Activated T-helper 2 cell treated with anti-CD3 and anti-CD28 coated beads, Interferon-gamma antibody, Interleukin-2, Interleukin-4, amounts not matched to agents 10 μg/mL and 5 μg/mL and 100 μg/mL, durations not matched to agents 14 hours and 24 hours and 36 hours (primary cell): ENCODE results near the gene HLF. TPM values are rescaled to one million over a fixed set of nuclear protein-coding genes. Genes with fewer than 3 reads are reported as not detected.
A peak's percentile ranks its signal among the peaks of the same experiment; 100 is the strongest.

Source experiments
- DNase-seq: peaks from one replicate; pipeline ENCODE4 v3.0.0; 2021; ENCODE audit warnings: low spot score
- H3K27ac Mint-ChIP-seq: one replicate; pipeline ENCODE4 v1.8.0; 2021; ENCODE audit warnings: mixed read lengths
- H3K27me3 Mint-ChIP-seq: one replicate; pipeline ENCODE4 v1.8.0; 2021; ENCODE audit warnings: low read depth, mixed read lengths
- H3K36me3 Mint-ChIP-seq: one replicate; pipeline ENCODE4 v1.8.0; 2021; ENCODE audit warnings: low read depth, mixed read lengths
- H3K4me1 Mint-ChIP-seq: one replicate; pipeline ENCODE4 v1.8.0; 2021; ENCODE audit warnings: low read depth, mixed read lengths
- H3K4me3 Mint-ChIP-seq: one replicate; pipeline ENCODE4 v1.8.0; 2021; ENCODE audit warnings: low read depth, mild to moderate bottlenecking, moderate library complexity, mixed read lengths
- H3K9me3 Mint-ChIP-seq: one replicate; pipeline ENCODE4 v1.8.0; 2021; ENCODE audit warnings: mixed read lengths
- intact Hi-C: fragments of 100-400 bp; cut with micrococcal nuclease; formaldehyde crosslinking; loops from one replicate; pipeline ENCODE4 v1.15.1; 2023
- total RNA-seq: library from RNA; stranded (reverse); gene quantifications from 2 replicates; pipeline ENCODE4 v1.2.3, GENCODE V29; 2022

The HLF gene
- total RNA-seq, 1 donor from 2014 or later = 4.5 TPM

GRCh38 chr17:55342800-55343585, 78.2 kb downstream of the HLF start:
- intact Hi-C loops = no loop called here
- peak overlapping the region; percentile 72 for H3K27ac Mint-ChIP-seq
- H3K4me3 Mint-ChIP-seq = no peak overlapping the region
- H3K4me1 Mint-ChIP-seq = peaks cover 70% of the 10 kb centered on the region
- peaks cover 25% of the 10 kb centered on the region for H3K9me3 Mint-ChIP-seq
- peaks cover 20% of the 10 kb centered on the region for H3K36me3 Mint-ChIP-seq
- H3K27me3 Mint-ChIP-seq = peaks cover 11% of the 10 kb centered on the region
- no peak for DNase-seq

GRCh38 chr17:55343900-55344513, 79.2 kb downstream of the HLF start:
- Mint-ChIP-seq H3K4me1 (peaks cover 78% of the 10 kb centered on the region), H3K36me3 (peaks cover 20% of the 10 kb centered on the region), H3K27me3 (peaks cover 9% of the 10 kb centered on the region), H3K27ac (peak overlapping the region; percentile 74), H3K9me3 (peaks cover 15% of the 10 kb centered on the region), H3K4me3 (no peak overlapping the region)
- intact Hi-C loops = loop anchor here (1.0 to 2.0 kb wide), 2 partner anchors 30 to 79 kb away; partner anchors contain the start of gene HLF
- no peak for DNase-seq

- H3K27ac Mint-ChIP-seq = peak overlapping the region; percentile 71
- intact Hi-C loops = loop anchor here (1.0 to 2.0 kb wide), 2 partner anchors 30 to 80 kb away; partner anchors contain the start of gene HLF
Observed at GRCh38 chr17:55344514-55344997, 79.8 kb downstream of the HLF start.

GRCh38 chr17:55345132-55345531, 80.4 kb downstream of the HLF start:
- peaks cover 14% of the 10 kb centered on the region for H3K9me3 Mint-ChIP-seq

More at GRCh38 chr17:55344514-55344997, 79.8 kb downstream of the HLF start:
- peaks cover 18% of the 10 kb centered on the region for H3K36me3 Mint-ChIP-seq
- H3K4me3 Mint-ChIP-seq = no peak overlapping the region
- H3K4me1 Mint-ChIP-seq = peaks cover 79% of the 10 kb centered on the region
- peaks cover 14% of the 10 kb centered on the region for H3K9me3 Mint-ChIP-seq
- peaks cover 5% of the 10 kb centered on the region for H3K27me3 Mint-ChIP-seq
- DNase-seq = peak; percentile 64

GRCh38 chr17:55346658-55347057, 81.9 kb downstream of the HLF start:
- Mint-ChIP-seq H3K9me3 (peaks cover 14% of the 10 kb centered on the region), H3K36me3 (peaks cover 16% of the 10 kb centered on the region), H3K27me3 (no peaks in the 10 kb centered on the region), H3K4me1 (peaks cover 74% of the 10 kb centered on the region), H3K27ac (peak overlapping the region; percentile 36), H3K4me3 (no peak overlapping the region)
- DNase-seq = no peak
- intact Hi-C loops = loop anchor here (5.0 kb wide), 1 partner anchor 379 kb away; the partner anchor contains the start of genes COX11 and STXBP4

More at GRCh38 chr17:55345132-55345531, 80.4 kb downstream of the HLF start:
- intact Hi-C loops = loop anchor here (2.0 to 5.0 kb wide), 2 partner anchors 80 to 378 kb away; partner anchors contain the start of genes COX11, HLF and STXBP4
- H3K4me3 Mint-ChIP-seq = no peak overlapping the region
- H3K36me3 Mint-ChIP-seq = peaks cover 16% of the 10 kb centered on the region
- H3K27me3 Mint-ChIP-seq = peaks cover under 1% of the 10 kb centered on the region
- DNase-seq = no peak
- peaks cover 78% of the 10 kb centered on the region for H3K4me1 Mint-ChIP-seq
- H3K27ac Mint-ChIP-seq = peak overlapping the region; percentile 71

GRCh38 chr17:55347341-55347740, 82.6 kb downstream of the HLF start:
- Mint-ChIP-seq H3K9me3 (peaks cover 14% of the 10 kb centered on the region), H3K27ac (no peak overlapping the region), H3K4me3 (no peak overlapping the region), H3K27me3 (no peaks in the 10 kb centered on the region), H3K4me1 (peaks cover 71% of the 10 kb centered on the region), H3K36me3 (peaks cover 16% of the 10 kb centered on the region)
- intact Hi-C loops = loop anchor here (5.0 kb wide), 1 partner anchor 380 kb away; the partner anchor contains the start of genes COX11 and STXBP4
- no peak for DNase-seq

GRCh38 chr17:55348749-55349354, 84.1 kb downstream of the HLF start:
- intact Hi-C loops = loop anchor here (2.0 to 5.0 kb wide), 4 partner anchors 72 to 382 kb away; partner anchors contain the start of genes COX11, MMD and STXBP4
- DNase-seq = peak; percentile 28
- Mint-ChIP-seq H3K27ac (no peak overlapping the region), H3K27me3 (peaks cover 2% of the 10 kb centered on the region), H3K4me3 (no peak overlapping the region), H3K36me3 (peaks cover 16% of the 10 kb centered on the region), H3K4me1 (peaks cover 58% of the 10 kb centered on the region), H3K9me3 (peaks cover 14% of the 10 kb centered on the region)

- peaks cover 12% of the 10 kb centered on the region for H3K27me3 Mint-ChIP-seq
- no peak for DNase-seq
- H3K36me3 Mint-ChIP-seq = peaks cover 11% of the 10 kb centered on the region
- no peak overlapping the region for H3K4me3 Mint-ChIP-seq
- no peak overlapping the region for H3K27ac Mint-ChIP-seq
- intact Hi-C loops = loop anchor here (10.0 kb wide), 1 partner anchor 316 kb away; no protein-coding TSS in a partner anchor
- peaks cover 8% of the 10 kb centered on the region for H3K9me3 Mint-ChIP-seq
- peaks cover 42% of the 10 kb centered on the region for H3K4me1 Mint-ChIP-seq
Observed at GRCh38 chr17:55350825-55351205, 86.1 kb downstream of the HLF start.

- no peak overlapping the region for H3K27ac Mint-ChIP-seq
- no peak overlapping the region for H3K4me3 Mint-ChIP-seq
- H3K9me3 Mint-ChIP-seq = peaks cover 8% of the 10 kb centered on the region
- peaks cover 12% of the 10 kb centered on the region for H3K27me3 Mint-ChIP-seq
- DNase-seq = no peak
- H3K4me1 Mint-ChIP-seq = peaks cover 42% of the 10 kb centered on the region
- intact Hi-C loops = loop anchor here (10.0 kb wide), 1 partner anchor 316 kb away; no protein-coding TSS in a partner anchor
- peaks cover 10% of the 10 kb centered on the region for H3K36me3 Mint-ChIP-seq
Observed at GRCh38 chr17:55351226-55351625, 86.5 kb downstream of the HLF start.

GRCh38 chr17:55354010-55354409, 89.2 kb downstream of the HLF start:
- no peaks in the 10 kb centered on the region for H3K9me3 Mint-ChIP-seq
- no peak overlapping the region for H3K4me3 Mint-ChIP-seq
- no peaks in the 10 kb centered on the region for H3K36me3 Mint-ChIP-seq
- peaks cover 22% of the 10 kb centered on the region for H3K4me1 Mint-ChIP-seq
- peaks cover 19% of the 10 kb centered on the region for H3K27me3 Mint-ChIP-seq
- intact Hi-C loops = loop anchor here (10.0 kb wide), 1 partner anchor 319 kb away; no protein-coding TSS in a partner anchor
- no peak for DNase-seq
- no peak overlapping the region for H3K27ac Mint-ChIP-seq

GRCh38 chr17:55354941-55355340, 90.2 kb downstream of the HLF start:
- Mint-ChIP-seq H3K36me3 (no peaks in the 10 kb centered on the region), H3K9me3 (no peaks in the 10 kb centered on the region), H3K4me1 (peaks cover 14% of the 10 kb centered on the region), H3K4me3 (no peak overlapping the region), H3K27ac (no peak overlapping the region), H3K27me3 (peaks cover 20% of the 10 kb centered on the region)
- DNase-seq = no peak
- intact Hi-C loops = loop anchor here (5.0 to 10.0 kb wide), 2 partner anchors 157 to 320 kb away; partner anchors contain the start of gene SMIM36
